H9 (cell line): ENCODE data around the gene C11orf21. TPM values are rescaled to one million over a fixed set of nuclear protein-coding genes. Genes with fewer than 3 reads are reported as not detected.

Source experiments
- DNase-seq: peaks from one replicate; pipeline ENCODE4 v3.0.0-alpha.2; 2017
- H2AFZ ChIP-seq: one replicate; pipeline ENCODE4 v1.6.1; 2013; ENCODE audit warnings: mild to moderate bottlenecking, low read length, control low read depth, moderate library complexity
- H2AK5ac ChIP-seq: 2 replicates; pipeline ENCODE4 v1.6.1; 2013; ENCODE audit warnings: low read length, control low read depth, mixed read lengths; ENCODE audit not compliant: insufficient read length
- H2BK120ac ChIP-seq: one replicate; pipeline ENCODE4 v1.6.1; 2013; ENCODE audit warnings: low read depth, mild to moderate bottlenecking, low read length, control low read depth, inconsistent platforms; ENCODE audit not compliant: poor library complexity, severe bottlenecking
- H2BK12ac ChIP-seq: 2 replicates; pipeline ENCODE4 v1.6.1; 2013; ENCODE audit warnings: low read length, control low read depth, mixed read lengths, low read depth; ENCODE audit not compliant: insufficient read length
- H2BK15ac ChIP-seq: 2 replicates; pipeline ENCODE4 v1.6.1; 2013; ENCODE audit warnings: low read depth, low read length, control low read depth
- H2BK20ac ChIP-seq: one replicate; pipeline ENCODE4 v1.6.1; 2013; ENCODE audit warnings: low read depth, mild to moderate bottlenecking, low read length, control low read depth, inconsistent platforms; ENCODE audit not compliant: poor library complexity, severe bottlenecking
- H2BK5ac ChIP-seq: 2 replicates; pipeline ENCODE4 v1.6.1; 2013; ENCODE audit warnings: low read length, control low read depth, mixed read lengths; ENCODE audit not compliant: insufficient read length
- H3K14ac ChIP-seq: 2 replicates; pipeline ENCODE4 v1.6.1; 2013; ENCODE audit warnings: low read length, control low read depth; ENCODE audit not compliant: insufficient read depth
- H3K18ac ChIP-seq: 2 replicates; pipeline ENCODE4 v1.6.1; 2013; ENCODE audit warnings: low read depth, mild to moderate bottlenecking, mixed read lengths, low read length, control low read depth; ENCODE audit not compliant: insufficient read length
- H3K23ac ChIP-seq: 2 replicates; pipeline ENCODE4 v1.6.1; 2013; ENCODE audit warnings: low read length, control low read depth, mixed read lengths, low read depth; ENCODE audit not compliant: insufficient read length
- H3K23me2 ChIP-seq: 2 replicates; pipeline ENCODE4 v1.6.1; 2013; ENCODE audit warnings: low read depth, mild to moderate bottlenecking, mixed read lengths, low read length, control low read depth; ENCODE audit not compliant: insufficient read length, poor library complexity, severe bottlenecking
- H3K27ac ChIP-seq: 2 replicates; pipeline ENCODE4 v1.5.1; 2013; ENCODE audit warnings: low read length, control low read depth, mixed read lengths, low read depth; ENCODE audit not compliant: insufficient read length
- H3K27me3 ChIP-seq: 2 replicates; pipeline ENCODE4 v1.6.1; 2013; ENCODE audit warnings: low read length, control low read depth, inconsistent platforms; ENCODE audit not compliant: insufficient read depth
- H3K4ac ChIP-seq: 2 replicates; pipeline ENCODE4 v1.6.1; 2013; ENCODE audit warnings: low read depth, mild to moderate bottlenecking, control low read depth, inconsistent platforms, low read length, moderate library complexity
- H3K4me1 ChIP-seq: 2 replicates; pipeline ENCODE4 v1.6.1; 2013; ENCODE audit warnings: low read length, control low read depth, inconsistent platforms; ENCODE audit not compliant: insufficient read depth
- H3K4me2 ChIP-seq: 2 replicates; pipeline ENCODE4 v1.6.1; 2013; ENCODE audit warnings: low read length, control low read depth, mixed read lengths; ENCODE audit not compliant: insufficient read length, insufficient read depth
- H3K56ac ChIP-seq: 2 replicates; pipeline ENCODE4 v1.6.1; 2013; ENCODE audit warnings: low read depth, mild to moderate bottlenecking, mixed read lengths, low read length, control low read depth; ENCODE audit not compliant: insufficient read length
- H3K79me1 ChIP-seq: 2 replicates; pipeline ENCODE4 v1.6.1; 2013; ENCODE audit warnings: low read depth, mild to moderate bottlenecking, moderate library complexity, low read length, control low read depth, inconsistent platforms; ENCODE audit not compliant: insufficient read depth, poor library complexity, severe bottlenecking
- H3K79me2 ChIP-seq: 2 replicates; pipeline ENCODE4 v1.6.1; 2013; ENCODE audit warnings: low read length, control low read depth, inconsistent platforms; ENCODE audit not compliant: insufficient read depth
- H3K9ac ChIP-seq: 2 replicates; pipeline ENCODE4 v1.6.1; 2013; ENCODE audit warnings: low read length, control low read depth, mixed read lengths; ENCODE audit not compliant: insufficient read length; ENCODE audit errors: extremely low read depth
- H3K9me3 ChIP-seq: one replicate; pipeline ENCODE4 v1.6.1; 2013; ENCODE audit warnings: low read depth, low read length, inconsistent platforms; ENCODE audit not compliant: control insufficient read depth
- H3T11ph ChIP-seq: one replicate; pipeline ENCODE4 v1.6.1; 2013; ENCODE audit warnings: mild to moderate bottlenecking, low read length, control low read depth, inconsistent platforms
- H4K20me1 ChIP-seq: one replicate; pipeline ENCODE4 v1.6.1; 2013; ENCODE audit not compliant: control insufficient read depth, insufficient read length, insufficient read depth
- H4K5ac ChIP-seq: 2 replicates; pipeline ENCODE4 v1.6.1; 2013; ENCODE audit warnings: low read depth, mild to moderate bottlenecking, mixed read lengths, low read length, control low read depth; ENCODE audit not compliant: insufficient read length
- H4K8ac ChIP-seq: replicated peaks from 2 replicates; pipeline ENCODE4 v1.6.1; 2013; ENCODE audit warnings: low read length, control low read depth, mixed read lengths, low read depth; ENCODE audit not compliant: insufficient read length
- H4K91ac ChIP-seq: 2 replicates; pipeline ENCODE4 v1.6.1; 2013; ENCODE audit warnings: low read depth, mild to moderate bottlenecking, moderate library complexity, mixed read lengths, low read length, control low read depth; ENCODE audit not compliant: insufficient read length
- H3K27ac Mint-ChIP-seq, 3 experiments: 2 replicates in 2 of 3; 3 replicates in 1 of 3; pipeline ENCODE4 v1.8.0; 2020 to 2021; ENCODE audit warnings: mixed read lengths in 3 of 3, mild to moderate bottlenecking in 1 of 3, moderate library complexity in 1 of 3
- H3K27me3 Mint-ChIP-seq: 2 replicates; pipeline ENCODE4 v1.8.0; 2021; ENCODE audit warnings: low read depth, mild to moderate bottlenecking, moderate library complexity, mixed read lengths
- H3K36me3 Mint-ChIP-seq, 3 experiments: 2 replicates in 2 of 3; 3 replicates in 1 of 3; pipeline ENCODE4 v1.8.0; 2020 to 2021; ENCODE audit warnings: low read depth in 3 of 3, mixed read lengths in 3 of 3; ENCODE audit not compliant: insufficient read depth in 1 of 3
- H3K4me1 Mint-ChIP-seq, 2 experiments: 2 replicates each; pipeline ENCODE4 v1.8.0; 2020; ENCODE audit warnings: mixed read lengths in 2 of 2
- H3K4me3 Mint-ChIP-seq, 2 experiments: 2 replicates in 1 of 2; 3 replicates in 1 of 2; pipeline ENCODE4 v1.8.0; 2020 to 2021; ENCODE audit warnings: mild to moderate bottlenecking in 2 of 2, mixed read lengths in 2 of 2, moderate library complexity in 1 of 2
- H3K9me3 Mint-ChIP-seq, 2 experiments: 2 replicates in 1 of 2; 3 replicates in 1 of 2; pipeline ENCODE4 v1.8.0; 2020; ENCODE audit warnings: mild to moderate bottlenecking in 2 of 2, mixed read lengths in 2 of 2, moderate library complexity in 1 of 2
- WGBS: extraction: QIAGEN DNeasy Blood & Tissue Kit; methylation state at CpG from one replicate; pipeline ENCODE4 v1.1.7; 2013; ENCODE audit warnings: missing lambda C conversion rate, low lambda C conversion rate, mixed read lengths; ENCODE audit not compliant: insufficient read length; ENCODE audit errors: extremely low coverage; 5-methylcytosine and 5-hydroxymethylcytosine counted together
- total RNA-seq: library from RNA; stranded (reverse); gene quantifications from 2 replicates; pipeline ENCODE4 v1.2.1, GENCODE V29; 2021
- TF ChIP-seq, protein P1 (sequence below): fragments of 200-600 bp; sonication (generic); conservative IDR thresholded peaks from 3 replicates; pipeline ENCODE4 v1.8.0; 2021; ENCODE audit warnings: antibody characterized with exemption, mild to moderate bottlenecking

Gene C11orf21
- total RNA-seq, 1 experiment from 2014 or later = not detected

DNA sequence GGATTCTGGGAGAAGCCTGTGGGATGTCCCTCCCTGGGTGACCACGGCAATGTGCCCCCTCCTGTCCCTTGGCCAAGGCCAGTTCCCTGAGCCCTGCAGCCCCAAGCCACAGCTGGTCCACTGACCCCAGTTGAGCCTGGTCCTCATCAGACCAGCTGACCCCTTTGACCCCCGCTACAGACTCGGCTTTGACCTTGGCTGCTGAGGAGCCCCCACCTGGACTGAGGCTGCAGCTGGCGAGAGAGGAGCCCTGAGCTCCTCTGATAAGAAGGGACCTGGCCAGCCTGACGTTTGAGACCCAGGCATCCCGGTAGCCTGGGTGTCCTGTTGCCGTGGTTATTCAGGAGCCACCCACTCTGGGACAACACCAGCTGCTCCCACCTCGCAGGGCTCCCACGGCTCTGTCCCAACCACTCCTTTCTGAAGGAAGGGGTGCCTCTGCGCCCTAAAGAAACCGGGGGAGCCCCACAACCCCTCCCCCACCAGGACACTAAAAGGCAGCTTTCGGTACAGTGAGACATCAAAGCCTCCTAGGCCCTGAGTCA lies 34.3 kb downstream of the C11orf21 start:
- Histone ChIP-seq H2BK5ac (no peak overlapping the region), H3K4ac (no peak overlapping the region), H2BK120ac (no peak overlapping the region), H3K23me2 (peaks cover 7% of the 10 kb centered on the region), H3K4me2 (no peak overlapping the region), H4K8ac (no peak overlapping the region), H3K23ac (no peak overlapping the region), H3K27me3 (peaks cover 28% of the 10 kb centered on the region; the same call in 1 of the 2 replicates), H3K79me1 (no peaks in the 10 kb centered on the region), H3K18ac (no peak overlapping the region), H3K14ac (no peak overlapping the region; the same call in 1 of the 2 replicates), H3K27ac (no peak overlapping the region), H3K4me1 (no peaks in the 10 kb centered on the region), H2AFZ (no peak overlapping the region), H3K9ac (no peak overlapping the region), H2BK15ac (no peak overlapping the region), H3K56ac (no peak overlapping the region), H2AK5ac (no peak overlapping the region), H4K5ac (no peak overlapping the region), H2BK20ac (no peak overlapping the region), H4K91ac (no peak overlapping the region), H3T11ph (no peak overlapping the region), H4K20me1 (peaks cover 4% of the 10 kb centered on the region), H3K79me2 (no peaks in the 10 kb centered on the region), H3K9me3 (no peaks in the 10 kb centered on the region), H2BK12ac (no peak overlapping the region)
- Mint-ChIP-seq H3K36me3 (no peaks in the 10 kb centered on the region; a peak in 1 of 7 replicates), H3K27ac (no peak overlapping the region), H3K27me3 (peaks cover 85% of the 10 kb centered on the region), H3K4me1 (peaks cover 4 to 13% of the 10 kb centered on the region in 2 experiments), H3K9me3 (peaks cover 0 to 3% of the 10 kb centered on the region in 2 experiments; a peak in 4 of 5 replicates), H3K4me3 (no peak overlapping the region)
- no peak for DNase-seq
- WGBS = no CpG with 5 or more reads among the region's 12 CpGs
- TF ChIP-seq, protein P1, sequence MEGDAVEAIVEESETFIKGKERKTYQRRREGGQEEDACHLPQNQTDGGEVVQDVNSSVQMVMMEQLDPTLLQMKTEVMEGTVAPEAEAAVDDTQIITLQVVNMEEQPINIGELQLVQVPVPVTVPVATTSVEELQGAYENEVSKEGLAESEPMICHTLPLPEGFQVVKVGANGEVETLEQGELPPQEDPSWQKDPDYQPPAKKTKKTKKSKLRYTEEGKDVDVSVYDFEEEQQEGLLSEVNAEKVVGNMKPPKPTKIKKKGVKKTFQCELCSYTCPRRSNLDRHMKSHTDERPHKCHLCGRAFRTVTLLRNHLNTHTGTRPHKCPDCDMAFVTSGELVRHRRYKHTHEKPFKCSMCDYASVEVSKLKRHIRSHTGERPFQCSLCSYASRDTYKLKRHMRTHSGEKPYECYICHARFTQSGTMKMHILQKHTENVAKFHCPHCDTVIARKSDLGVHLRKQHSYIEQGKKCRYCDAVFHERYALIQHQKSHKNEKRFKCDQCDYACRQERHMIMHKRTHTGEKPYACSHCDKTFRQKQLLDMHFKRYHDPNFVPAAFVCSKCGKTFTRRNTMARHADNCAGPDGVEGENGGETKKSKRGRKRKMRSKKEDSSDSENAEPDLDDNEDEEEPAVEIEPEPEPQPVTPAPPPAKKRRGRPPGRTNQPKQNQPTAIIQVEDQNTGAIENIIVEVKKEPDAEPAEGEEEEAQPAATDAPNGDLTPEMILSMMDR = no peak
